ENCODE results near the gene MAPK11.

Gene MAPK11

DNA sequence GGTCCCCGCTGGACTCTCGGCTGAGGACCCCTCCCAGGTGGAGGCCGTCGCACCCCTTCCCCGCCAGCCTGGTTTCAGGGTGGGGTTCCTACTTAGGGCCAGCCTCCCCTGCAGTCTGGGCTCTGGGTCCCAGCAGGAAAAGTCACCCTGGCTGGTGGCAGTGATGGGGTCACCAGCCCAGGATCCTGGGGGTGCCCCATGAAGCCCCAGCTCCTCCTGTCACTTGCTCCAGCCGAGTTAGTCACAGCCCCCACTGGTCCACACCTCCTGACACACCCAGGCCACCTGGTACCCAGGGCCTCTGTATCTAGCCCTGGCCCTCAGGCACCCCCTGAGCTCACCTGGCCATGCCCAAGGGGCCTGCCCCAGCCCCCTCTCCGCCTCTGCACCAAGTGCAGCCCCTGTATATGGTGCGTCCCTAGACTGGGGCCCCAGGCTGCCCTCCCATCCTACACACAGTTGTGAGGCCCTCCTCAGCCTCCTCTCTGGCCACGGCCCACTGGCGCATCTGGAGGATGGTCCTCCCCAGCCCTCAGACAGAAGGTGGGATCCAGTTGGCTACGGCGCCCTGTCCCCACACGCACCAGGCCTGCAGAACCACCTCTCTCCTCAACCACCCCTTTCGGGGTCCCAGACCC, 30.6 kb upstream of the MAPK11 start:
- H3K9ac ChIP-seq (ENCODE audit: insufficient read length): no peak overlapping the region
- DNase-seq (ENCODE audit: low read depth, low spot score): no peak
- no peak for TF ChIP-seq POLR2AphosphoS5 (IDR thresholded peaks at IDR 0.05; ENCODE audit: borderline replicate concordance, low read depth, low read length)
- no peak for TF ChIP-seq FOXP2 (optimal IDR thresholded peaks at IDR 0.05; ENCODE audit: control extremely low read depth, extremely low read length, insufficient read depth)
- TF ChIP-seq EZH2 (IDR thresholded peaks at IDR 0.05): no peak
- H3K36me3 ChIP-seq (ENCODE audit: insufficient read depth, low read length): no peaks in the 10 kb centered on the region
- H3K4me3 ChIP-seq: no peak overlapping the region
- no peaks in the 10 kb centered on the region for H3K9me3 ChIP-seq (ENCODE audit: low read depth, low read length)
- H3K27ac ChIP-seq: no peak overlapping the region

DNA sequence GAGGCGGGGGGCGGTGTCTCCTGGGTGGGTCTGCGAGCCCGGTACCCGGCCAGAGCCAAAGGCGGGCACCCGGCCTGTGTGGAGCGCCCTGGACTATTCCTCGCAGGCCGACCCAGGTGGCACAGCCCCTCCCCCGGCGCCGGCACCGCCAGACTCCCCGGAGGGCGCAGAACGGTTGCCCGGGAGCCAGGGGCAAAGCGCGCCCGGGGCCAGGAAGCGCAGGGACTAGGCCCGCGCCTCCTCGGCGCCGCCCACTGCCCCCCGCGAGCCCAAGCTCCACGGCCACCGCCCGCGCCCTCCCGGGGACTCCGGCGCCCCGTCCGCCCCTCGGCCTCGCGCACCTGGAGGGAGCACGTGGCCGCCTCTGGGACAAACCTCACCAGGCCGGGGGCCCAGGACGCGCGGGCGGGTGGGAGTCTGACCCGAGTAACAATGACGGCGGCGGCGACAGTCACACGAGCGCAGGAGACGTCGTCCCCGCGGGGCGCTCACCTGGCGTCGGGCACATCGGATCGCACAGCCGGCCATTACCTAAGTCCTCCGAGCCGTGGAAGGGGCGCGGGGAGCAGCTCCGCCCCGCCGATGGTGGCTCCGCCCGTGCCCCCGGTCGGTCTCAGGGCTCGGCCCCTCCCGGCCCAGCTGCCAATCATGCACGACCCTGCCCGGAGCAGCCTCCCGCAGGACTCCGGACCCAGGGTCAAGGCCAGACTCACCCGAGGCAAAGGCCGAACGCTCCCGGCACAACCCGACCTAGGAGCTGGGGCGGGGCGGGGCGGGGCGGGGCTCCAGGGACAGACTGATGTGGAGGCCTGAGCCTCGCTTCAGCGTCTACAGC, 29.8 kb upstream of the MAPK11 start:
- Histone ChIP-seq H3K27ac (no peak overlapping the region), H3K4me3 (peak overlapping the region; percentile 74), H3K36me3 (ENCODE audit: insufficient read depth, low read length) (no peaks in the 10 kb centered on the region), H3K9me3 (ENCODE audit: low read depth, low read length) (no peaks in the 10 kb centered on the region), H3K9ac (ENCODE audit: insufficient read length) (no peak overlapping the region)
- no peak for TF ChIP-seq POLR2AphosphoS5 (IDR thresholded peaks at IDR 0.05; ENCODE audit: borderline replicate concordance, low read depth, low read length)
- no peak for TF ChIP-seq FOXP2 (optimal IDR thresholded peaks at IDR 0.05; ENCODE audit: control extremely low read depth, extremely low read length, insufficient read depth)
- no peak for TF ChIP-seq EZH2 (IDR thresholded peaks at IDR 0.05)
- DNase-seq (ENCODE audit: low read depth, low spot score): no peak

- H3K4me3 ChIP-seq: peak overlapping the region; percentile 74
- no peak for DNase-seq (ENCODE audit: low read depth, low spot score)
- H3K27ac ChIP-seq: no peak overlapping the region; the same call in 1 of the 2 replicates
- H3K36me3 ChIP-seq (ENCODE audit: insufficient read depth, low read length): no peaks in the 10 kb centered on the region
- no peaks in the 10 kb centered on the region for H3K9me3 ChIP-seq (ENCODE audit: low read depth, low read length)
- H3K9ac ChIP-seq (ENCODE audit: insufficient read length): no peak overlapping the region
- TF ChIP-seq FOXP2 (optimal IDR thresholded peaks at IDR 0.05; ENCODE audit: control extremely low read depth, extremely low read length, insufficient read depth) (peak; percentile 72), EZH2 (IDR thresholded peaks at IDR 0.05) (no peak)
Measured at GRCh38 chr22:50298937-50299784, 29.0 kb upstream of the MAPK11 start.

DNA sequence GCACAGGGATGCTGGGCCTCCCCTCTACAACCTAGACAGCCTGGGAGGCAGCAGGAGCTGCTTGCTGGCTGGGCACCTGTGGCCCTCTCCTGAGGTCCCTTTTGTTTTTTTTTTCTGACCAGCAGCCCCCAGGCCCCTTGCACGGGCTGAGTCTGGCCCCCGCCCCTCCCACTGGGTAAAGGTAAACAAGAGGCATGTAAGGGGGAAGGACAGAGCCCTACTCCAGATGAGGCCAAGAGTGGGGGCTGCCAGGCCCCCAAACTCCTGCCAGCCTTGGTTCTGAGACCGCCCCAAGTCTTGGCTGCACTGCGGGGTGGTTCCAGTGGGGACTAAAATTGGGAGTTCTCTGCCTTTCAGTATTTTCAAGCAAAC, 28.1 kb upstream of the MAPK11 start:
- no peak overlapping the region; the same call in 1 of the 2 replicates for H3K27ac ChIP-seq
- H3K36me3 ChIP-seq (ENCODE audit: insufficient read depth, low read length): no peaks in the 10 kb centered on the region
- no peak overlapping the region for H3K4me3 ChIP-seq
- no peaks in the 10 kb centered on the region for H3K9me3 ChIP-seq (ENCODE audit: low read depth, low read length)
- TF ChIP-seq POLR2AphosphoS5 (IDR thresholded peaks at IDR 0.05; ENCODE audit: borderline replicate concordance, low read depth, low read length) (no peak), FOXP2 (optimal IDR thresholded peaks at IDR 0.05; ENCODE audit: control extremely low read depth, extremely low read length, insufficient read depth) (no peak), EZH2 (IDR thresholded peaks at IDR 0.05) (no peak)
- H3K9ac ChIP-seq (ENCODE audit: insufficient read length): no peak overlapping the region
- DNase-seq (ENCODE audit: low read depth, low spot score): no peak

GRCh38 chr22:50297510-50298265, 27.5 kb upstream of the MAPK11 start:
- Histone ChIP-seq H3K27ac (no peak overlapping the region; the same call in 1 of the 2 replicates), H3K9ac (ENCODE audit: insufficient read length) (no peak overlapping the region), H3K36me3 (ENCODE audit: insufficient read depth, low read length) (no peaks in the 10 kb centered on the region), H3K9me3 (ENCODE audit: low read depth, low read length) (no peaks in the 10 kb centered on the region), H3K4me3 (no peak overlapping the region)
- no peak for TF ChIP-seq FOXP2 (optimal IDR thresholded peaks at IDR 0.05; ENCODE audit: control extremely low read depth, extremely low read length, insufficient read depth)
- no peak for TF ChIP-seq POLR2AphosphoS5 (IDR thresholded peaks at IDR 0.05; ENCODE audit: borderline replicate concordance, low read depth, low read length)
- TF ChIP-seq EZH2 (IDR thresholded peaks at IDR 0.05): no peak
- no peak for DNase-seq (ENCODE audit: low read depth, low spot score)

DNA sequence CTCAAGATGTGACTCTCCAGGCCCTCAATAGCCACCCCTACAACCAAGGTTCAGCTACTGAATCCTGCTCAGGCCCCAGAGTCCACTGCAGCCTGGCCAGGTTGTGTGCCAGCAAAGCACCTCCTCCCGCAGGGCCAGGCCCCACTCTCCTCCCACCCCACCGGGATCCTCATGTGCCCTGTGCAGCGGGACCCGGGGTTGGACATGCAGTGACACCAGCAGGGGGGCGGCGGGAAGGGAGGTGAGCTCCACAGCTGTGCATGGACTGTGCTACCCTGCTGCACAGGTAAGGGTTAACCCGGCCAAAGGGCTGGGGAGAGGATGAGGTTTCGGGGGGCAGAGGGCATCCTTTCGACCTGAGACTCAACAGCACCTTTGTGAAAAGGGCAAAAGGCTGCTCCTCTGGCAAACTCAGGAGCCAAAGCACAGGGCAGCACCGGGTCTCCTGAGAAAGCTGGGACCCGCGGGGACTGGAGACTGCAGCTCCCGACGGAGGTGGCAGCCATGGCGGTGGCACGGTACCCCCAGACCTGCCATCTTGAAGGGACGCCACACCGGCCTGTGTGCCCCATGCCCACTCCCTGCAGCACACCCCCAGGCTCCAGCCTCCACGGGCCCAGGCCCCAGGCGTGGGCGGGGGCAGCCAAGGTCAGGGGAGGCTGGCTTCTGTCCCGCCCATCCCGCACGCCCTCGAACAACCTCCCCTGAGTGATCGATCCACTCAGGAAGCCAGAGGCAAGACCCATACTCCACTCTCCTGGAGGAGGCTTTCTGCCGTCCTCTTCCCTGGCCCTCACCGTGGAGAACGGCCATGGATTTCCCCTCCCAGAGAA, 26.7 kb upstream of the MAPK11 start:
- H3K4me3 ChIP-seq: no peak overlapping the region
- H3K36me3 ChIP-seq (ENCODE audit: insufficient read depth, low read length): no peaks in the 10 kb centered on the region
- H3K27ac ChIP-seq: peak overlapping the region; percentile 51; the same call in 1 of the 2 replicates
- no peak overlapping the region for H3K9ac ChIP-seq (ENCODE audit: insufficient read length)
- no peak for TF ChIP-seq EZH2 (IDR thresholded peaks at IDR 0.05)
- no peak for TF ChIP-seq FOXP2 (optimal IDR thresholded peaks at IDR 0.05; ENCODE audit: control extremely low read depth, extremely low read length, insufficient read depth)
- no peak for TF ChIP-seq POLR2AphosphoS5 (IDR thresholded peaks at IDR 0.05; ENCODE audit: borderline replicate concordance, low read depth, low read length)
- DNase-seq (ENCODE audit: low read depth, low spot score): no peak
- H3K9me3 ChIP-seq (ENCODE audit: low read depth, low read length): no peaks in the 10 kb centered on the region

DNA sequence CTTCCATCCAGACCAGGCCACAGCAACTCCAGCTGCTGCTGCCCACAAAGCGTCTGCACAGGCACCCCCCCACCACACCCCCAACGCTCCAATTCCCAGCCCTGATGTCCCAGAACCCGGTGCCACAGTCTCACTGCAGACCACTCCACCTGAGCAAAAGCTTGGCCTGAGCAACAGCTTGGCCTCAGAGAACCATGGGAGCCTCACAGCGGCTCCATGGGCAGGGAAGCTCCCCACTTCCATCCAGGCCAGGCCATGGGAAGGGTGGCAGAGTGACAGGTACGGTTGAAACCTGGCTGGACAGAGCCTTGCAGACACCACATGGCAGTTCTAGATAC, 24.1 kb upstream of the MAPK11 start:
- Histone ChIP-seq H3K4me3 (peak overlapping the region; percentile 76), H3K9me3 (ENCODE audit: low read depth, low read length) (no peaks in the 10 kb centered on the region), H3K36me3 (ENCODE audit: insufficient read depth, low read length) (peaks cover 15% of the 10 kb centered on the region; the same call in 1 of the 2 replicates), H3K9ac (ENCODE audit: insufficient read length) (no peak overlapping the region), H3K27ac (peak overlapping the region; percentile 83)
- no peak for DNase-seq (ENCODE audit: low read depth, low spot score)
- TF ChIP-seq FOXP2 (optimal IDR thresholded peaks at IDR 0.05; ENCODE audit: control extremely low read depth, extremely low read length, insufficient read depth) (no peak), POLR2AphosphoS5 (IDR thresholded peaks at IDR 0.05; ENCODE audit: borderline replicate concordance, low read depth, low read length) (no peak), EZH2 (IDR thresholded peaks at IDR 0.05) (no peak)
